Stimulated activated memory B cell treated with anti-CD40 and anti-IgM and Interleukin-4, amounts not matched to agents 10 μg/mL and 1 μg/mL and 100 μg/mL, for 72 hours (primary cell): ENCODE data around the gene CSNK1G1.
"Not testable (repeated sequence)": the region's sequence is repeated elsewhere in the genome, so short reads cannot be mapped to it uniquely, and the experiment has no call there.

Source experiments
- ATAC-seq: fragments of 150-1000 bp; cut with Tn5 transposase; 2 replicates; pipeline ENCODE4 v1.10.0; 2021
- H3K27ac Mint-ChIP-seq: one replicate; pipeline ENCODE4 v1.8.0; 2022; ENCODE audit warnings: mild to moderate bottlenecking, mixed read lengths
- H3K27me3 Mint-ChIP-seq: one replicate; pipeline ENCODE4 v1.8.0; 2022; ENCODE audit warnings: mixed read lengths
- H3K36me3 Mint-ChIP-seq: one replicate; pipeline ENCODE4 v1.8.0; 2022; ENCODE audit warnings: mixed read lengths
- H3K4me1 Mint-ChIP-seq: one replicate; pipeline ENCODE4 v1.8.0; 2022; ENCODE audit warnings: mixed read lengths
- H3K4me3 Mint-ChIP-seq: one replicate; pipeline ENCODE4 v1.8.0; 2022; ENCODE audit warnings: mild to moderate bottlenecking, moderate library complexity, mixed read lengths
- H3K9me3 Mint-ChIP-seq: one replicate; pipeline ENCODE4 v1.8.0; 2022; ENCODE audit warnings: mixed read lengths

CSNK1G1 gene

DNA sequence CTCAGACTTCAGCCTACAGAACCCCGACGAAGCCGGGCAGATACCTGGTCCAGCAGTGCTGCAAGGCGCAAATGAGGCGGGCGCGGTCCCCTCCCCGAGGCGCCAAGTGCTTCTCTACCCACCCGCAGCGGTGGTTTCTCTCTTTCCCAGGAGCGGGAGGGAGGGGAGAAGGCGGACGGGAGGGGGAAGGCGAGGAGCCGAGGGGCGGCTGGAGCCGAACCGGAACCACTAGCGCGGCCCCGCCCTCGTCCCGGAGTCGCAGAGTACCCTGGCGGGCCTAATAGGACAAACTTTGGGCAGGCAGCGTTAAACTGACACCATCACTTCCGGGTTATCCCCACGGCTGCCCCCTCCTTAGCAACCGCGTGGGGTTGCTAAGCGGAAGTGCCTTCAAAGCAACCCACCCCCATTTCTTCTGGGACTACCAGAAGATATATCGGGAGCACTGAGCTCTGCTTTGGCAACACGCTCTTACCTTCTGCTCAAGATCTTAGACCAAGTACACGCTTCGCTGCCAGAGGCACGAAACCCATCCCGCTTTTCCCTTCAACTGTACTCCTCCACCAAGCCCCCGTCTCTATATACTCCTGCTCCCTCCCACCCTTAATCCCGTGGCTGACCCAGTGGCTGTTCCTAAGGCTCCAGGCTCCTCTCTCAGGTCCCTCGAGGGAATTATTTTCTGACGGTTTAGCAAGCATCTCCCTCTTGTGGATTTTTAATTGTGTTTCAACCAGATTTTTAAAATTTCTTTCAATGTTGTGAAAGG, at the start of gene CSNK1G1:
Gene CSNK1G1 (minus strand): TSS at position 230 of the 766 bp plus-strand sequence. CDS start 55,674 bp downstream, outside the sequence.
- Mint-ChIP-seq H3K9me3 (no peaks in the 10 kb centered on the region), H3K27me3 (no peaks in the 10 kb centered on the region), H3K27ac (peak within 1 kb of the TSS; percentile 78), H3K4me1 (peaks cover 16% of the 10 kb centered on the region), H3K36me3 (no peaks in the 10 kb centered on the region), H3K4me3 (peak within 1 kb of the TSS; percentile 90)
- ATAC-seq, result peak; percentile 100

- Mint-ChIP-seq H3K27ac (no peak overlapping the region), H3K27me3 (no peaks in the 10 kb centered on the region), H3K4me1 (no peaks in the 10 kb centered on the region), H3K36me3 (peaks cover 56% of the 10 kb centered on the region), H3K9me3 (no peaks in the 10 kb centered on the region), H3K4me3 (no peak overlapping the region)
- ATAC-seq, result no peak
These were observed 44.6 kb upstream of the CSNK1G1 start for GRCh38 chr15:64400583-64400982.

GRCh38 chr15:64398575-64398974, 42.6 kb upstream of the CSNK1G1 start:
- peaks cover 58% of the 10 kb centered on the region for H3K36me3 Mint-ChIP-seq
- H3K27me3 Mint-ChIP-seq, result no peaks in the 10 kb centered on the region
- no peak overlapping the region for H3K27ac Mint-ChIP-seq
- ATAC-seq, result no peak
- no peaks in the 10 kb centered on the region for H3K9me3 Mint-ChIP-seq
- no peak overlapping the region for H3K4me3 Mint-ChIP-seq
- H3K4me1 Mint-ChIP-seq, result no peaks in the 10 kb centered on the region

DNA sequence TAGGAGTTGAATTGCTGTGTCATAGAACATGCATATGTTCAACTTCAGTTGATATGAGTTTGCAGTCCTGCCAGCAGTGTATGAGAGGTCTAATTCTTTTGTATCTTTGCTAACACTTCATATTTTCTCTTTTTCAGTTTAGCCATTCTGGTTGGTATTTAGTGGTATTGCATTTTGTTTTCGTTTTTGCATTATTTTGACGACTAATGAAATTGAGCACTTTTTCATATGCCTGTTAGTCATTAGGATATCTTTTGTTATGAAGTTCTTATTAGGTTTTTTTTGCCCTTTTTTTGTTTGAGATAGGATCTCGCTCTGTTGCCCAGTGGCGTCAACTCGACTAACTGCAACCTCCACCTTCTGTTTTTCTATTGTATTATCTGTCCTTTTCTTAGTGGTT, 40.8 kb upstream of the CSNK1G1 start:
- no peak overlapping the region for H3K27ac Mint-ChIP-seq
- no peaks in the 10 kb centered on the region for H3K9me3 Mint-ChIP-seq
- H3K27me3 Mint-ChIP-seq, result no peaks in the 10 kb centered on the region
- no peak for ATAC-seq
- peaks cover 57% of the 10 kb centered on the region for H3K36me3 Mint-ChIP-seq
- H3K4me3 Mint-ChIP-seq, result no peak overlapping the region
- no peaks in the 10 kb centered on the region for H3K4me1 Mint-ChIP-seq

- peaks cover 23% of the 10 kb centered on the region for H3K4me1 Mint-ChIP-seq
- ATAC-seq, result not testable (repeated sequence)
These were observed 36.5 kb upstream of the CSNK1G1 start for GRCh38 chr15:64392471-64392870.

DNA sequence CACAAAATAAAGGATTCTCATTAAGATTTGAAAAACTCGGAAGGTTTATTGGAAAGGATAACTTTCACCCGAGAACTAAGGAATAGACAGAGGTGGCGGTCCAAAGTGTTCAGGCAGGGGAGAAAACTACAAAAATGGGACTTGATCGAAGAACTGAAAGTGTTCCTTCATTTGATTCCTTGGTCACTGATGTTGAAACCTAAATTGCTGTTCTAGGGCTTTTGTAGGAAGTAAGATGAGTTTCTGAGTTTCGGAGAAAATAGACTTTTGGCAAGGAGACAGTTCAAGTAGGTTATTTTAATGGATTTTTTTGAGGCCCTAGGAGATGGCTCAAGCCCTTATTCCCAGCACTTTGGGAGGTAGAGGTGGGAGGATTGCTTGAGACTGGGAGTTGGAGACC, 33.1 kb upstream of the CSNK1G1 start:
- ATAC-seq, result no peak
- Mint-ChIP-seq H3K9me3 (no peaks in the 10 kb centered on the region), H3K36me3 (peaks cover 19% of the 10 kb centered on the region), H3K4me1 (peaks cover 24% of the 10 kb centered on the region), H3K27me3 (no peaks in the 10 kb centered on the region), H3K27ac (no peak overlapping the region), H3K4me3 (peak overlapping the region; percentile 78)

More at GRCh38 chr15:64392471-64392870, 36.5 kb upstream of the CSNK1G1 start:
- H3K27ac Mint-ChIP-seq, H3K9me3 Mint-ChIP-seq, H3K27me3 Mint-ChIP-seq, H3K4me3 Mint-ChIP-seq: not testable (repeated sequence)
- peaks cover 45% of the 10 kb centered on the region for H3K36me3 Mint-ChIP-seq

- H3K9me3 Mint-ChIP-seq, result no peaks in the 10 kb centered on the region
- peaks cover 14% of the 10 kb centered on the region for H3K36me3 Mint-ChIP-seq
- peaks cover 24% of the 10 kb centered on the region for H3K4me1 Mint-ChIP-seq
- peak within 1 kb of the TSS; percentile 96 for H3K4me3 Mint-ChIP-seq
- H3K27me3 Mint-ChIP-seq, result no peaks in the 10 kb centered on the region
- H3K27ac Mint-ChIP-seq, result peak within 1 kb of the TSS; percentile 89
- peak; percentile 100 for ATAC-seq
These were observed 31.7 kb upstream of the CSNK1G1 start, which contains the start of gene TRIP4 for GRCh38 chr15:64387562-64388168. Gene TRIP4, plus strand, starts transcription at chr15:64387836. Its CDS starts 28 bp downstream, at chr15:64387864.

- H3K36me3 Mint-ChIP-seq, result peaks cover 14% of the 10 kb centered on the region
- H3K4me3 Mint-ChIP-seq, result no peak overlapping the region
- H3K27me3 Mint-ChIP-seq, result no peaks in the 10 kb centered on the region
- H3K9me3 Mint-ChIP-seq, result no peaks in the 10 kb centered on the region
- H3K27ac Mint-ChIP-seq, result peak overlapping the region; percentile 89
- peaks cover 34% of the 10 kb centered on the region for H3K4me1 Mint-ChIP-seq
- ATAC-seq, result no peak
These were observed 30.3 kb upstream of the CSNK1G1 start for GRCh38 chr15:64386291-64386690.

DNA sequence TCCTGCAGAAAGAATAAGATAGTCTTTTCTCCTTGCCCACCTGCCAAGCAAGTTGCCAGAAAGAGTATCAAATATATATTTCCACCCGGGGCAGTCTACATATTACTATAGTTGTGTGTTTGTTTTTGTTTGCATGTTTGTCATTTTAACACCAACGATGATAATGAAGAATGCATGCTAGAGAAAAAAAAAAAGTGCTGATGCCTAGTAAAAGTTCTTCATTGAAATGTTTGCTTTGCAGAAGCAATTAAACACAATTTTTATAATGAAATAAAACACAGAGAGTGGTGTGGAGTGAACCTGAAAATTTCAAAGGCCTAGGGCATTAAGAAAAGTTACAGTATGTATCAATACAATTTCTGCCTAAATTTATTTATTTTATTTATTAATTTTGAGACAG, 27.8 kb upstream of the CSNK1G1 start:
- Mint-ChIP-seq H3K9me3 (no peaks in the 10 kb centered on the region), H3K27me3 (no peaks in the 10 kb centered on the region), H3K4me1 (peaks cover 34% of the 10 kb centered on the region), H3K27ac (no peak overlapping the region), H3K4me3 (no peak overlapping the region), H3K36me3 (peaks cover 8% of the 10 kb centered on the region)
- ATAC-seq, result no peak

GRCh38 chr15:64381000-64381751, 25.2 kb upstream of the CSNK1G1 start, which contains the start of gene PCLAF:
Gene PCLAF, minus strand, starts transcription at chr15:64381441. Its CDS starts 70 bp downstream, at chr15:64381371.
- peak; percentile 100 for ATAC-seq
- H3K36me3 Mint-ChIP-seq, result no peaks in the 10 kb centered on the region
- H3K4me1 Mint-ChIP-seq, result peaks cover 23% of the 10 kb centered on the region
- H3K9me3 Mint-ChIP-seq, result no peaks in the 10 kb centered on the region
- H3K27me3 Mint-ChIP-seq, result no peaks in the 10 kb centered on the region
- H3K27ac Mint-ChIP-seq, result peak within 1 kb of the TSS; percentile 58
- peak within 1 kb of the TSS; percentile 87 for H3K4me3 Mint-ChIP-seq

GRCh38 chr15:64380130-64380870, 24.3 kb upstream of the CSNK1G1 start:
- H3K9me3 Mint-ChIP-seq, H3K36me3 Mint-ChIP-seq, ATAC-seq, H3K27me3 Mint-ChIP-seq: not testable (repeated sequence)
- peak overlapping the region; percentile 87 for H3K4me3 Mint-ChIP-seq
- H3K27ac Mint-ChIP-seq, result peak overlapping the region; percentile 58
- H3K4me1 Mint-ChIP-seq, result peaks cover 23% of the 10 kb centered on the region

GRCh38 chr15:64379216-64379960, 23.4 kb upstream of the CSNK1G1 start:
- Mint-ChIP-seq H3K27ac (no peak overlapping the region), H3K9me3 (no peaks in the 10 kb centered on the region), H3K4me1 (peaks cover 23% of the 10 kb centered on the region), H3K4me3 (peak overlapping the region; percentile 51), H3K27me3 (no peaks in the 10 kb centered on the region), H3K36me3 (no peaks in the 10 kb centered on the region)
- ATAC-seq, result no peak

DNA sequence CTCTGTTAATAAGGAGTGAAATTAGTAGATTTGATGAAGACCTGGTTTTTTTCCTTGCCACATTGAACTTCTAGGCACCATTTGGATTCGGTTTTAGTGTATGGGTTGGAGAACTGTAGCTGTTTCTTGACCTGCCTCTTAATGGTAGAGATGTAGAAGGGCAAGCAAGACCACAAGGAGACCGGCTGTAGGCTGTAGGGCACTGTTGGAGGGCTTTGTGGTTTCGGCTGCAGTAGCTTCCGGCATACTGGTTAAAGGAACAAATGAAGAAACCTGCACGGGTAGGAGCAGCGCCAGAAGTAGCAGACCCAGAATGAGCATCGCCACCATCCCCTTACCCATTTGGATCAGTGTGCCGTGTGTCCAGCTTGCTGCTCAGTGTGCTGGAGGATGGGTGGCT, 17.4 kb upstream of the CSNK1G1 start:
- Mint-ChIP-seq H3K4me3 (no peak overlapping the region), H3K36me3 (no peaks in the 10 kb centered on the region), H3K27me3 (no peaks in the 10 kb centered on the region), H3K4me1 (no peaks in the 10 kb centered on the region), H3K9me3 (no peaks in the 10 kb centered on the region), H3K27ac (no peak overlapping the region)
- ATAC-seq, result no peak

DNA sequence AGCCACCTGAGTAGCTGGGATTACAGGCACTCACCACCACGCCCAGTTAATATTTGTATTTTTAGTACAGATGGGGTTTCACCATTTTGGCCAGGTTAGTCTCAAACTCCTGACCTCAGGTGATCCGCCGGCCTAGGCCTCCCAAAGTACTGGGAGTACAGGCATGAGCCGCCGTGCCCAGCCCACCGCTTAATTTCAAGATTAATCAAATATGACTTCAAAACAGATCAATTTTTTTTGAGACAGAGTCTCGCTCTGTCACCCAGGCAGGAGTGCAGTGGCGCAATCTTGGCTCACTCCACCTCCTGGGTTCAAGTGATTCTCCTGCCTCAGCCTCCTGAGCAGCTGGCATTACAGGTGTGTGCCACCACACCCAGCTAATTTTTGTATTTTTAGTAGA, 15.4 kb upstream of the CSNK1G1 start:
- not testable (repeated sequence) for ATAC-seq, H3K36me3 Mint-ChIP-seq, H3K4me1 Mint-ChIP-seq, H3K9me3 Mint-ChIP-seq, H3K27ac Mint-ChIP-seq, H3K27me3 Mint-ChIP-seq, H3K4me3 Mint-ChIP-seq
